HT-29 (cell line): ENCODE results near the gene CAMTA1. TPM values are rescaled to one million over a fixed set of nuclear protein-coding genes. Genes with fewer than 3 reads are reported as not detected.

Experiments
- DNase-seq: peaks from one replicate; pipeline ENCODE4 v3.0.0-alpha.2; 2015; ENCODE audit warnings: low spot score
- total RNA-seq: library from RNA; depleted of rRNA; stranded (reverse); fragments of >200 nt; shearing (Covaris generic); gene quantifications from 2 replicates; pipeline ENCODE4 v1.2.3, GENCODE V29; 2014

Gene CAMTA1
- total RNA-seq, 1 experiment from 2014 or later = 62.2 TPM

DNA sequence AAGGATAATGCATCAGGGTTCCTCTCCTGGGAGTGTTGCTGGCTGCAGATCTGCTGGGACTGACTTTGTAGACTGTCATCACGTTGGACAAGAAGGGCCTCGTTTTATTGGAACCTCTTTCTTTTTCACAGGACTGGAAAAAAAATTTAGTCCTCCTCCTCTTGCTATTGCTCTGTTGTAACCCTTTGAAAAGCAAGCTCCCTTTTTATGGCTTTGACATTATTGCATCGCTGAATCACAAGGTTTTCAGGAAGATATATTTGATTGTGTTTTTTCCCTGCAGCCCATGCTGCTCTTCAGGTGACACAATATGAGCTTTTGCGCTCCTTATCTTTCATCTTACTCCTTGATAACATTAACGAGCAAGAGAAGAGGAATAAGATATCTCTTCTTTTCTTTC is 290.9 kb downstream of the CAMTA1 start:
- no peak for DNase-seq

DNA sequence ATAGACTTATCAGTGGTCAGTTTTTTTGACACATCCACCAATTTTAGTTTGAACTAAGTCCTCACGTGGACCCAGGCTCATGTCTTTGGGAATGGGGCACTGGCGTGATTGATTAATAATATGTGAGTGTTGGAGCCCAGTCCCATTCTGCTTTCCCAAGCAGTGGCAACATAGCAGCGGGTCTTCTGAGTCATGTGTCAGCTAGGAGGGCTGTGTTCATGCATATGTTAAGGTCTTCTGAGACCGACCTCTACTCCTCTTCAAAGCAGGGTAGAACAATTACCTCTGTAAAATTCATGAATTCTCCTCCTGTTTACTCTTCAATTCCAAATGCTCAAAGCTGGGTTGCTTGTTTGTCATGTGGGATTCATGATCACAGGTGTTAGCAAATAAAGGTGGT is 291.3 kb downstream of the CAMTA1 start:
- DNase-seq = no peak

- DNase-seq = no peak
Measured at GRCh38 chr1:7077136-7077535, 291.9 kb downstream of the CAMTA1 start.

DNA sequence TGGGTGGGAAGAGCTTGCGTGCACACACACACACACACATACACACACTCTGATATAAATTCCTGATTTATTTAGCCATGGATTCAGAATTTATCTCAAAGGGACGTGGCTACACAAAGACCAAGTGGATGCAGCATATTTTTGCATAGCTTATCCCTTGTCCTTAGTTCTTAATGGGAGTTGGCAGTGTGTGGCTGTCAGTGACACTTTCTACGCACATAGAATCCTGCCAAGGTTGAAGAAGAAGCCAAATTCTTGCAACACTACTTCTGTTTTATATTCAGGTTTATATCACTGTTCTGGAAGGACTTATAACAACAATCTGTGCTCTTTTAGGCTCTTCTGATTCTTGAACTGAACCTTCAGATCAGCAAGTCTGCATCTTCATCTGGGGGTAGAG is 292.7 kb downstream of the CAMTA1 start:
- no peak for DNase-seq

GRCh38 chr1:7079637-7080036 is 294.4 kb downstream of the CAMTA1 start:
- DNase-seq = no peak

DNA sequence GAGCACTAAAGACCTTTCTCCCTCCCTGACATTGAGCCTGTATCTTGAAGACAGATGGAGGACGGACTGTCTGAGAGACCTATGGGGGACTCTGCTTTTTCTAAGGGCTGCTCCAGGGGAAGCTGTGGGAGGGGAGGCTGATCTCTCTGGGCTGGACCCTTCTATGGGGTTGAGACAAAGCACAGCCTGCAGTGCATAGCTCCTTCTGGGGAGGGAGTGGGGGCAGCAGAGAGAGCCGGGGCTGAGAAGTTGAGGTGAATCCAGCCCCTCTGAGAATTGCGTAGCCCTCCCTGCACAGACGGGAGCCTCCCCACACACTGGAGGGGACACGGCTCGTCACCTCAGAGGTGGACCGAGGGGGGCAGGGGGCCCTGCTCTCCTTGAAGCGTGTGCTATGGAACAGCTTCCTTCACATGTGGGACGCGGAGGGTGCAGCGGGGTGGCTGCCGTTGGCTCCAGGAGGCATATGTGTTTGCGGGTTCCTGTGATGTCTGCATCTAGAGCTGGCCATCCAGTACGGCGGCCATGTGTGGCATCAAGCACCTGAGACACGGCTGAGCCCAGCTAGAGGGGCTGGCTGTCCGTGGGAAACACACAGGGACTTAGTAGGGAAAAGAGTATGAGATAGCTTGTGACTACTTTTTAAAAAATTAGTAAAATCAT is 299.1 kb downstream of the CAMTA1 start:
- no peak for DNase-seq

DNA sequence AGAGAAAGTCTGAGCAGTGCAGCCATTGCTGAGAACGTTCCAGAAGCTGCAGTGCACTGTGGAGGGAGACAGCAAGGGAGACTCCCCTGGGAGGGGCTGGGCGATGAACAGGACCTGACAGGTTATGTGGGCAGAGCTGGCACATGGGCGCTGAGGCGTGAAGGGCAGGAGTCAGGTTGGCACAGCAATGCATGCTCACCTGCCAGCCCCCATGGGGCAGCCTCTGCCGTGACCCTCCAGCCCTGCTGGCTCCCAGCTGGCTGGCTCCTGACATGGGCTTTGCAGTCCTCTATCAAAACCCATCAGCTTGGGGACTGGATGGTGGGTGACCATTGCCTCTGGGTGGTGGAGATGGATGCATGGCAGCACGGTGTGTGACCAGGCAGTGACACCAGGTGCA is 300.3 kb downstream of the CAMTA1 start:
- no peak for DNase-seq

DNA sequence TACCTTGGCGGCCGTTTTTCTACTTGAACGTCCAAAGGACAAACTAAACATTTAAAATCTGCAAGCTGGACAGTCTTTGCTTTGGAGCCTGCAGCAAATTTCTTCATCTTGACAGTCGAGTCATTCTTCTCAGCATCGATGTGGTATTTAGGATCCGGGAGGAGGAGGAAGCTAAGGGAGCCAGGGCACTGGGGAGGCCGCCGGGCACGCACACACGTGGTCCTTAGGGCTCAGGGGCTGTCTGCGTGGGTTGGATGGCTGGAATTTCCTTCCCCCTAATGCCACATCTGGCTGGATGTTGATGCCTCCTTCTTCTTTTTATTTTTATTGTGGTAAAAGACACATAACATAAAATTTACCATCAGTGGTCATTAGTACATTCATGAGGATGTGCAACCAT is 300.9 kb downstream of the CAMTA1 start:
- no peak for DNase-seq

DNA sequence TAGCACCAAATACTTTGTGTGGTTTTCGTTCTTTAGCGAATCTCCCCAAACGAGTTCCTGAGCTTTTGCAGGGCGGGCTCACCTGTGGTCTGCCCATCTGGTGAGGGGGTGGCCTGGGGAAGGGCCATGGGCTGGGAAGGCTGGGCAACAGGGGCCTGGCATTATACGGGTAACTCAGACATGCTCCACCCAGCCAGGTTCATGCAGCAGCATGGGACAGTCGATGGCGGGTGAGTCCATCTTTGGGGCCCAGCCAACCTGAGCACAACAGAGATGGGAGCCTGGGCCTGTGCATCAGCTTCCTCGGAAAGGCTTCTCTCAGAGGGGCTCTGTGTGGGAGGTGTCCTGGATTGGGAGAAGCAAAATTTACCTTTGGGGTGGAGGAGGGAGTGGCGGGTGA is 302.6 kb downstream of the CAMTA1 start:
- no peak for DNase-seq

- no peak for DNase-seq
Measured at GRCh38 chr1:7089497-7089896, 304.2 kb downstream of the CAMTA1 start.

GRCh38 chr1:7093297-7093696 is 308.0 kb downstream of the CAMTA1 start:
- no peak for DNase-seq

GRCh38 chr1:7094086-7094485 is 308.8 kb downstream of the CAMTA1 start:
- no peak for DNase-seq

DNA sequence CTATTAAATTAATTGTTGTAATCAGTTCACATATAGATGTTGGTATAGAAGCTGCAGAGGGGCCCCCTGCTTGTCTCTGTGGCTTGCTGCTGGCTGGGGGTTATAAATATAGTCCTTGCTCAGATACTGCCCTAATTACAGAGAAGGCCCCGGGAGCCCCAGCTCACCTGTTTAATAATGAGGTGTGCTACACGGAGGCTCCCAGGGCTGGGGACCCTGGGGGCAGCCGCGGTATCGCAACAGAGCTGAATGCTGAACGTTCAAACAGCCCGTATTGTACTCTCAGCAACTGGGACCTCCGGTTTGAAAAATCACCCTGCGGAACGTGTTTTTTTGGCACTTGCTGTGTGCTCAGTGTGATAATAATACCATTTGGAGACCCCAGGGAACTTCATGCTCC is 309.3 kb downstream of the CAMTA1 start:
- DNase-seq = no peak

DNA sequence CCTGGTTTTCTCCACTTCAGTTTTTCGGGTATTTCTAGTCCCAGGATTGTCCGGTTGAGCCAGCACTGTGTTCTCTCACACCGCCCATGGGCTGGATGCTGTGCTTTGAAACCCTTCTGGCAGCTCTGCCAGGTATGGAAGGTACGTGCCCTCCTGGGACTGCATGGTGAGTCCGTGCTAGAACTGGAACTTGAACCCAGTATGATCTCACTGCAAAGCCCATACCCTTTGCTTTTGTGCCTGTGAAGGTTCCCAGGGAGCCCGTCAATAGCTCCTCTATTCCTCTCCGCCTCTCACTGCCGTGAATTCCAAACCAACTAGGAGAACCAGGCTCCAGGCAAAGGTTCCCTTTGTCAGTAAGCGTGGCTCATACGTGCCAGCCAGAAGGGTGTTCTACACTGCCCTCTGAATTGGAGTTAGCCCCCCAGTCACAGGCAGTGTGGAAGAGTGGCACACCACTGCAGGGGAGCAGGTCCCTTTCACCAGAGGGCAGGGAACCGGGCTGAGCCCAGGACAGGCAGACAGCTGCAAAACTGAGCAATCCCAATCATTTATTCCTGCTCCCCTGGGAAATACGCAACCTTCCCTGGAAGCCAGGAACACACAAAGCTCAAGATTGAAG is 310.2 kb downstream of the CAMTA1 start:
- no peak for DNase-seq

- no peak for DNase-seq
Measured at GRCh38 chr1:7097938-7098592, 312.8 kb downstream of the CAMTA1 start.

DNA sequence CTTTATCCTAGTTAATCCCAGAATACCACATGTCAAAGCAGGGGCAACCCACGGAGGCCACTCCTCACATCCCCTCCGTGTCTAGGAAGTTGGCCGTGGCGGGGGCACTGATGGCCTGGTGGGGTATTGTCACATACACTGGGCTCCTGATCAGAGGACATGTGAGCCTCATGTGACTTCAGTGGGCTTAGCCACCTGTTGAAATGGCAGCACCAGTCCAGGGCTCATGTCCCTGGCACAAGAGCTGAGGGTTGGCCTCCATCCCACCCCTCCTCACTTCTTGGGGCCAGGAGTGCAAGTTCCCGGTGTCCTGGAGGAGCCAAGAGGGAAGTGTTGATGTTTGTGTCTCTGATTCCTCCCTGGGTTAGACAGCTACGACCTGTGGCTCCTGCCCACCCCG is 313.4 kb downstream of the CAMTA1 start:
- DNase-seq = no peak

DNA sequence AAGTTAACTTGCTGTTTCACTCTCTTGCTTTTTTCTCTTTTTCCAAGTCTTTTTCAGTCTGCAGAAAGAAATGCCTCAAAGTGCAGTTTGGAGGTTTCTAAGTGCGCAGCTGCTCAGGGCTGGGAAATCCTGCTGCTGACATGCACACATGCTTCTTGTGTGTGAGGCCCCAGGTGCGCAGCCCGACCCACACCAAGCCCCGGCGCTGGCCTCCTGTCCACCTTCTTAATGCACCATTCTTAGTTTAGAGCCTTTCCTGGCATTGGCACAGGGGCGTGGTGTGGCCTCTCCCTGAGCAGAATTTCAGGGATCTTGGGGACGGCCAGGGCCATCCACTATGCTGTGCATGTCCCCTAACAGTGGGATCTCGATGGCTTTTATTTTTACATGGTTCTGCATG is 315.2 kb downstream of the CAMTA1 start:
- no peak for DNase-seq

GRCh38 chr1:7101187-7101586 is 315.9 kb downstream of the CAMTA1 start:
- no peak for DNase-seq

GRCh38 chr1:7103361-7103782 is 318.1 kb downstream of the CAMTA1 start:
- DNase-seq = no peak

DNA sequence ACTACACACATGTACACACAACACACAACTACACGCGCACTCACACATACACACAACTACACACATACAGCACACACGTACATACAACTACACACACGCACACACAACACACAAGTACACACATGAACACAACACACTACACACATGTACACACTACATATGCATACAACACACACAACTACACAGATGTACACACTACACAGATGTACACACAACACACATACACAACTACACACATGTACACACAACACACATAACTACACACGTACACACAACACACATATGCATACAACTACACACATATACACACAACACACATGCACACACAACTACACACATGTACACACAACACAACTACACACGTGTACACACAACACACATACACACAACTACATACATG is 318.6 kb downstream of the CAMTA1 start:
- DNase-seq = no peak

- no peak for DNase-seq
Measured at GRCh38 chr1:7104339-7104738, 319.1 kb downstream of the CAMTA1 start.

DNA sequence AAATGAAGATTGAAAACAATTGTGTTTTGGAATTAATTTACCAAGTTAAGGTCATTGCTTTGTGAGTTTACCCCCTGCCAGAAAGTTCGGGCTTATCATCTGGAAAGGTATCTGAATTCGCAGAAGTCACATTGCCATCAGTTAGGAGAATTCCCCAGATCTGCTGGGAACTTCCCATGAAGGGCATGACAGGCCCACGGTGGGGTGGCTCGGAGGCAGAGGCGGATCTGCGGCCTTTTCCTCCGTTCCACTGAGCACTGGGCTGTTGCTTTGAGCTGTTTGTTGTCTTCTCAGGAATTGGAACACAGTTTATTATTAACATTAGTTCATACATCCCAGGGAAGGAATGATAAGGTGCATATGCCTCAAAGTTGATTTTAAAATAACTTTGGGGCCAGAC is 320.0 kb downstream of the CAMTA1 start:
- no peak for DNase-seq

DNA sequence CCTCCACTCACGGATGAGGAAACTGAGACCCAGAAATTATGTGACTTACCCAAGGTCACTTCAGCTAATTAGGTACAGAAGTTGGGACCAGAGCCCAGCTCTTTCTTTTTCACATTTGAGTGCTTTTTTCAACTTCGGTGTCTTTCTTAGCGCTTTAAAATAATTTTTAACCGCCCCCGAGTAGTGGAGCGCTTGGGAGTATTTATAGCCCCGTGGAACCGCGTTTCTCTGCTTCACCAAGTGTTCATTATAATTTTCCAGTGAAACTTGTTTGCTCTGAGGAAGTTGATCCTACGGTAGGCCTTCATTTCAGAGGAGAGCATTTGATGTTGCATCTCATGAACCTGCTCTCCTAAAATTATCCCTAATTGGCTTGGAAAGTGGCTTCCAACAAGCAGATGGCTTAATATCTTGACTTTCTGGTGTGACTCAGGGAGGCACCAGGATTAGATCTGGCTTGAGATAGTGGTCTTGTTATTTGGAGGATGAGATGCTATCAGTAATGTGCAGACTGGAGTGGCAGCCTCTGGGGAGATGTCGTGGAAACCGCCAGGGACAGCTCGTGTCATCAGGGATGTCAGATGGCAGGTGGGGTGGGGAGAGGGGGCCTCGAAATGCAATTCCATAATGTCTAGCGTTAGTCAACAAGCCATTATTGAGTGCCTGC is 321.3 kb downstream of the CAMTA1 start:
- no peak for DNase-seq
